ENCODE data around the gene ABCD3. TPM values are rescaled to one million over a fixed set of nuclear protein-coding genes. Genes with fewer than 3 reads are reported as not detected.

The ABCD3 gene
- total RNA-seq, 1 experiment from 2014 or later, result 45.1 TPM

DNA sequence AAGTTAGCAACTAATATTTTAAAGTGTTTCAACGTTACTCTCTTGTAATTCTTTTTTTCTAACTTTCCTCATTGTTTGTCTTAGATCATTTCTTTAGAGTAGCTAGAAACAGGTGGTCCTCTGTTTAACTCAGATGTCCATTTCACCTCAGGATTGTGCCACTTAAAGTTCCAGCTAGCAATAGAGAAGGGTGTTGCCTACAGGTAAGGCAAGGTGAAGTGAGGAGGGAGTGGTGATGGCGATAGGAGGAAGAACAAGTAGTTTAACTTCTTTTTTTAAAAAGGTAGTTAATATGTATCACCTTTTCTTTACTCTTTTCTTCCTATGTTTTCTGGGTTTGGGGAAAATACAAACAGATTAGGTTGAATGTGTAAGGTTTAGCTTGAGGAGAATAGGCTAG is 44.4 kb downstream of the ABCD3 start:
- DNase-seq (ENCODE audit: low spot score), result no peak

DNA sequence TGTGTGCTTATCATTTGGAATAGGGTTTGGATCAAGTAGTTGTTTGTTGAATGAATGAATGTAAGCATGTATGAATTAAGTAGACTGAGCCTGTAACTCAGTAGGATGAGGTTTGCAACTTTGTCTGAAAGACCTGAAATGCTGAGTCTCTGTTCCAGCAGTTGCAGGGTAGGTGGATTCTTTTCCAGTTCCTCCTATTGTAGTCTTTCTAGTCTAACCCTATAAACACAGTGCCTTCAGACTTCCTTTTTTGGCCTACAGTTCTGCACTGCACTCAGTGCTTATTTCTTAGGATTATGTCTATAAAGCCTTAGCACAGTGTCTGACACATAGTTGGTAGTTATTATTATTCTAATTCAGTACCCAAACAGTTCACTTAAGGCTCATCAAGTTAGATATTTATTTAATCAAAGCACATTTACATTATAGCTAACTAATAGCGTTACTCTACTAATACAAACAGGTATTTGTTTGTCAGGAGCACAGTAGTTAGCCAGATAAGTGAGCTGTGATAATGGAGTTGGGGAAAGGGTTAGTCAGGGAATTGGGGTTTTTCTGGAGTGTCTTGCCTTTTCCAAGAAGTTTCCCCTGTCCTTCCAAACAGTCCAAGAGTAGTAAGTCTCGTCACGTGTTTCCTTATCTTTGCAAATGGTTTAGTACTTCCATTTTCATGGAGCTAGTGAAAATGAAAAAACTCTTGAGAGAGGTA is 45.0 kb downstream of the ABCD3 start:
- DNase-seq (ENCODE audit: low spot score), result no peak

DNA sequence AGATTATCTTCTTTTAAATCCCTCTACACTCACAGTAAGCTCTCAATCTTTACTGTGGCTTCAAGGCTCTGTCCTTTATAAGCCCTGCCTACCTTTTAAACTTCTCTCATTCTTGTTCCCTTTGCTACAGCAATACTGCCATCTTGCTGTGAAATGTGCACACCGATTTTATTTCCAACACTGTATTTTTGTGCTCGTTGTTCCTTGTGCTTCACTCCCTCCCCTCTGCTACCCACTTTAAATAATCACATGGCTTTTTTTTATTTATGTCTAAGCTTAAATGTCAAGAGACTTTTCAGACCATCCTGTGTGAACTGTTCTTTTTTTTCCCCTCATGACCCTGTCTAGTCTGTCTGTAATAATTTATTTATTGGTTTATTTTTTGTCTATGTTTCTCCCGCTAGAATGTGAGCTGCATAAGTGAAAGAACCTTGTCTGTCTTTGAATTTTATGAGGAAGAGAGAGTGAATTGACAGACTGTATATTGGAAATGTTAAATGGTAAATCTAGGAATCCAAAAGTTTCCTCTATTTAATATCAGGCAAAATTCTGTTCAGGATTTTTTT is 45.7 kb downstream of the ABCD3 start:
- peak; percentile 25 for DNase-seq (ENCODE audit: low spot score)

DNA sequence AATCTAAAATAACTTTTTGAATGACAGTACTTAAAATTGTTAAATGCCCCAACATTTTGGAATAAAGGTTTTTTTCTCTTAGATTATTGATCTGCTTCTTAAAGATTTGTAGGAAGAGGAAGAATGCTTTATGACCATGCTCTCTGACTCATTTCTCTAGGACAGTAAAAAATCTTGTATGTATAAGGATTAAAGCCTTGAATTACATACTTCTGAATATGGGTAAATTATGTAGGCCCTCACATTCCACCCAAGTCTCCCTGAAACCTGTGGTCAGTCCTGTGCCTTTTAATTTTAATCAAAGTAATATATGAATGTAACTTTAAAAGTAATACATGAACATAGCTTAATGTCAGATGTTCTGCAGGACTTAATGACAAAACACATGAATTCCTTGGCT is 50.5 kb downstream of the ABCD3 start:
- no peak for DNase-seq (ENCODE audit: low spot score)

DNA sequence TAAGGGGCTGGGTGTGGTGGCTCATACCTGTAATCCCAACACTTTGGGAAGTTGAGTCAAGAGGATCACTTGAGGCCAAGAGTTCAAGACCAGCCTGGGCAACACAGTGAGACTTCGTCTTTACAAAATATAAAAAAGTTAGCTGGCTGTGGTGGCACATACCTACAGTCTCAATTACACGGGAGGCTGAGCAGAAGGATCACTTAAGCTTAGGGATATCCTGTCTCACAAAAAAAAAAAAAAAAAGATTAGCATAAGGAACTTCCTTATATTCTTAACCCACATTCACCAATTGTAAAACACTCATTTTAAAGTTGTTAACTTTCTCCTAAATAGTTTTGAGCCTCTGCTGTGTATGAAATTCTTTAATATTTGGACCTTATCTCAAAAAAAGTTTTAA is 53.1 kb downstream of the ABCD3 start:
- no peak for DNase-seq (ENCODE audit: low spot score)

DNA sequence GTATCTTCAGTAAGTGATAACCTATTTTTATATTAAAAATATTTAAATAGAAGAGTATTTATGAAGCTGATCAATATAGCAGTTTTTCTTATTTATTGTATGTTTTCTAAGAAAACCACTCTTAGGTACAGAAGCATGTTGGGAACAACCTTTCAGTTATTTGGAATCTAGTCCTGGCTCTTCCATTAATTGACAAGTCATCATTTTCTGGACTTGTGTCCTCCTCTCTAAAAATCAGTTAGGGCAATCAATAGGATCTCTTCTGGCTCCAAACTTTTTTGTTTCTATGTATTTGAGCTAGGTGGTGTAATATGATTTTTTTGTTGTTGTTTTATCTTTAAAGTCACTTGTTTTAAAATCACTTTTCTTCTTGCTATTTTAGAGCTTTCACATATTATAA is 57.0 kb downstream of the ABCD3 start:
- no peak for DNase-seq (ENCODE audit: low spot score)

DNA sequence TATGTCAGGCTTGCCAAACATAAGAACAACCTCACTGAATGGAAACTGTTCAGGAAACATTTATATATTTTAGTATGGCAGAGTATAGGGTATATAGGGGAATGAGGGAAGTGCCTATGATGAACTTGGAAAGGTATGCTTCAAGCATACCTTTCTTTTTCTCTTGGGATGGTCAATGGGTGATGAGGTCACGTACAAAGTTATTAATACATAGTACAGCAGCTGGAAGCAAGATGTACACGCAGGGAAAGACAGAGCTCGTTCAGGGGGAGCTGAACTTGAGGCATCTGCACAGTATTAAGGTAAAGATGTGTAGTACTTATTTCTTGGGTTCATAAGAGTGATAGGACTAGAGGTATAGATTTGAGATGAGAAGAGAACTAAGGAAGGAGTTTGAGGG is 61.5 kb downstream of the ABCD3 start:
- DNase-seq (ENCODE audit: low spot score), result no peak

DNA sequence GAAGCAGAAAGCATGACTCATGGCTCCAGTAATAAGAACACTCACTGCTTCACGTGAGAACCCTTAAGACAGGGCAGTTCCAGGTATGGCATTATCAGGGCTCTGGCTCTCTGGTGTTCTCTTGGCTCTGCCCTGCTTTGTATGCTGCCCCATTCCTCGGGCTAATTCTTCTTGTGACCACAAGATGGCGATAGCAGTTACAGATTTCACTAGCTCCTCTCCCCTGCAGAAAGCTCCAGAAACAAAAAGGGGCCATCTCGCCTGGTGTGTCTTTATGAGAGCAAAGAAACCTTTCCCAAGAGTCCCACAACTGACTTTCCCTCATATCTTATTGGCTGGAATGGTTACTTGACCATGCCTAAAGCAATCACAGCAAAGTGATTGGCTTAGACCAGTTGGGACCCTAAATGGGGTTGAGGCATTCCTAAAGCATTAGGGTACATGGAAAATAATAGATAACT is 63.3 kb downstream of the ABCD3 start:
- peak; percentile 57 for DNase-seq (ENCODE audit: low spot score)

DNA sequence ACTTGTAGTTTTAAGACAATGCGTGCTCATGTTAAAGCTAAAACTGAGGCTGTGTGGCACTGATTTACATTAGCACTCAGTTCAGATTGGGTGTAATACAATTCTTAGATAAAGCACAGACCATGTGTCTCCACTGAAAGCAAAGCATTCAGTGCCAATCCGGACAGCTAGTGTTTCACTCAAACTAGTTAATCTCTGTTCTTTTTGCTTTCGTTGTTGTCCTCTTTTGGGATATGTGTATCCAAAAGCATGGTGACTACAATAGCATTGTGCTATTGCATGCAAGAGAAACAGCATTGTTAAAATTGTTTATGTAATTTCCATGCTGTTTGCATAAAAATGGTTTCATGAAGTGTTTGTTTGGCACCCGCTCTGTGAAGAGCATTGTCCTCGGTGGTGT is 68.8 kb downstream of the ABCD3 start:
- no peak for DNase-seq (ENCODE audit: low spot score)

DNA sequence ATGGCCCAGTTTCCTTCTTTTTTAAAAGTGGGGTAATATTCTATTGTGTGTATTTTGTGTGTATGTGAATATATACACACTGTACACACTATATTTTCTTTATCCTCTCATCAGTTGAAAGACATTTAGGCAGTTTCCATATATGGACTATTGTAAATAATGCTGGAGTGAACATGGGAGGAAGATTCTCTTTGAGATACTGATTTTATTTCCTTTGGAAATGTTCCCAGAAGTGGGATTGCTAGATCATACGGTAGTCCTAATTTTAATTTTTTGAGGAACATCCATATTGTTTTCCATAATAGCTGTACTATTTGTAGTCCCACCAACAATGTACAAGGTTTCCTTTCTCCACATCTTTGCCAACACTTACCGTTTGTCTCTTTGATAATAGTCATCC is 72.4 kb downstream of the ABCD3 start:
- DNase-seq (ENCODE audit: low spot score), result no peak

DNA sequence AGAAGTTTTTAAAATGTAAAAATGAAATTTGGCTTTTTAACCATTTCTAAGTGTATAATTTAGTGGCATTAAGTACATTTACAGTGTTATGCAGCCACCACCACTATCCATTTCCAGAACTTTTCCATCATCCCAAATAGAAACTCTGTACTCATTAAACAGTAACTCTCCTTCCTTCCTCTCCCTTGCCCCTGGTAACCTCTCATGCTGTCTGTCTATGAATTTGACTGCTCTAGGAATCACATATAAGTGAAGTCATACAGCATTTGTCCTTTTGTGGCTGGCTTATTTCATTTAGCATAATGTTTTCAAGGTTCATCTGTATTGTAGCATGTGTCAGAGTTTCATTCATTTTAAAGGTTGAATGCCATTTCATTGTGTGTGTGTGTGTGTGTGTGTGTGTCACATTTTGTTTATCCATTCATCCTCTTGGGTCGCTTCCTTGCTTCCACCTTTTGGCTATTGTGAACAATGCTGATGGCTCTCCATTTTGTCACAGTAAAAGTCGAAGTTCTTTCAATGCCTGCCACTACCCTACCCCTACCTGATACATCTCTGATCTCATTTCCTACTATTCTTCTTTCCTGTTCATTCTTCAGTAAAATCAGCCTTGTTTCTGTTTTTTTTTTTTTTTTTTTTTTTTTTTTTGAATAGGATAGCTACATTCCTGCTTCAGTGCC is 78.0 kb downstream of the ABCD3 start:
- DNase-seq (ENCODE audit: low spot score), result no peak

DNA sequence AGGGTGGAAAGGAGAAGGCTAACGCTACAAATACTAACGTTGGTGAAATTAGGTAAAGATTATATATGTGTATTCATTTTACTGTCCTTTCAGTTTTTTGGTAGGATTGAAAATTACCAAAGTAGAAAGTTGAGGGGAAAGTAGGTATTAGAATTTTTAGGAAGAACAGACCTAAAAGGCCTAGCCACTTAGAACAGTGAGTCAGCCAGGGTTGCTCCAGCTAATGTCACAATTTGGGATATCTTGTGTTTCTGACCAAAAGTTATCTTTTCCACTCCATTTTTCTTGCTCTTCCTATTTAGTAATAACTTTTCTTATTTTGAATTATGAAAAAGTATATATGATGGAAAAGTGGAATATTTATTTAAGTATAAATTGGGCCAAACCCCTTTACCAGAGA is 83.2 kb downstream of the ABCD3 start:
- no peak for DNase-seq (ENCODE audit: low spot score)

DNA sequence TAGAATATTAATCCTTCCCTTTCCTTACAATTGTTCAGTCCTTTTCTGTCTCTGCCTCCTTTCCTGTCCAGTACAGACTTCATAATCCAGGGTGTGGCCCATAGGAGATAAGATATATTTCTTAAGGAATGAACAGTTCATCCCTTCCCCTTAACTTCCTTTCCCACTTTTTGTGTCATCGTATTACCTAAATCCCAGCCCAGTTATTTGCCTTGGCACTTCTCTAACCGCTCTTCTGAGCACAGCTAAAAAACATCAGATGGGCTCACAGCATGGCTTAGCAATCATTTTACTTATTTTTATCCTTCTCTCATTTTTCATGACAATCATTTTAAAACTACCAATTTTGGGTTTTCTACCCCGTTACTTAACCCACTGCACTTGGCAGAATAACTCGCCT is 83.7 kb downstream of the ABCD3 start:
- no peak for DNase-seq (ENCODE audit: low spot score)

DNA sequence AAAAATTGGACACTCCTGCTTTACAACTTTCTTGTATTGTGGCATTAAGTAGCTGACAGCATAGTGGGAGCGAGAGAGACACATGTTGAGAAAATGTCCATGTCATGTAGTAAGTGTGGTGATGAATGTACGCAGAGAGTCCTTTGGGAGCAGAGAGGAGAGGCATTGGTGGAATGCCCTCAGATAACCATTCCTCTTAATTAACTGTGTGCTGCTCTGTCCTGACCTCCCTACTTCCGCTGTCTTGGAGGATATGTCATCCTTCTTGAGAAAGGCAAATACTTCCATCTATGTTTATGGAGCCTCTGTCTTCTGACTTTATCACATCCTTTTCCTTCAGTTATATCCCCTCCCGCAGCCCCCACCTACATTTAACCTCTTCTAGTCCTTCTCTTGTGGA is 85.0 kb downstream of the ABCD3 start:
- no peak for DNase-seq (ENCODE audit: low spot score)

DNA sequence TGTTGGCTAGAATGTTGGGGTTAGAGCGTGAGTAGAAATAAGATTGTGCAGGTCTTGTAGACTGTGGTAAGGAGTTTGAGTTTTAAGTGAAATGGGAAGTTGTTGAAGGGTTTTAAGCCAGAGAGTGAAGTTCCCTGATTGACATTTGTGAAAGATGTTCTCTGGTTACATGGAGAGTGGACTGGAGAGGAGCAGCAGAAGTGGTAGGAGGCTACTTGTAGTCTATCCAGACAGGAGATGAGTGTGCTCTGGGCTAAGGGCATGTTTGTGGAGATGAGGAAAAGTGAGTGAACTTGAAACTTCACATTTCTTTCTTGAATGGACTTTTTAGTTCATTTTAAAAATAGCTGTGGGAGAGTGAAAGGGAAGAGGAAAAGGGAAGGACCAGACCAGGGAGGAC is 86.4 kb downstream of the ABCD3 start:
- no peak for DNase-seq (ENCODE audit: low spot score)

DNA sequence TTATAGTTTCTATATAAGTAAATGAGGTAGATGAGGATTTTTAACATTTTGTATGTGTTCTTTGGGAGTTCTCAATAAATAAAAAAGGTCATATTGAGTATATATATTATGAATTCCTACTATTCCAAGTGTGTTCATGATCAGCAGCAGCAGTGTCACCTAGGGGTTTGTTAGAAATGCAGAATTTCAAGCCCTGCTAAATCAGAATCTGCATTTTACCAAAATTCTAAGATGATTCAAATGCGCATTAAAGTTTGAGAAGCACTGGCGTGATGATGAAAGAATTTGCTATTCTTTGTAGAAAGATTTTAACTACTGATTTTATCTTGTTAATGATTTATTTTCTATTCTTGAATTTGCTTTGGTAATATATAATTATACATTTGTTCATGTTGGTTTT is 94.6 kb downstream of the ABCD3 start:
- no peak for DNase-seq (ENCODE audit: low spot score)

DNA sequence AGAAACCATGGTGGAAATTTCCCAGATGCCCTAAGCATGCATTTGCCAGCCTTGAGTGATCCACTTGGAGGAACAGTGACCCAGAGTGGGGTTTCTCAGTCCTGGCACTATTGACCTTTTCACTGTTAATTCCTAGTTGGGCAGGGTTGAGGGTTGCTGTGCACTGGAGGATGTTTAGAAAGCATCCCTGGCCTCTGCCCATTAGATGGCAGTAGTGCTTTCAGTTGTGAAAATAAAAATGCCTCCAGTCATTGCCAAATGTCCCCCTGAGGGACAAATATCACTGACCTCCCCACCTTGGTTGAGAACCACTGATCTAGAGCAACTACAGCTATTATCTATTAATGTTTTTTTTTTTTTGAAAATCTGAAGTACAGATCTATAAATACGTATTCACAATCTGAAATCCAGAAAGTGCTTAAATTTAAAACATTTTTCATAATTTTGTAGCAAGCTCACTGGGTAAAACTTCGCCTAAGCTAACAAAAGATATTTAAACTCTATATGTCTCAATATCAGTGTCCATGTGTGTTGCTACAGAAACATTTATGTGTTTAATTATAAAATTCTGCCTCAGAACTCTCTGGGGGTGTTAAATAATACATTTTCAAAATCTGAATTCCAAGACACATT is 96.0 kb downstream of the ABCD3 start:
- peak; percentile 23 for DNase-seq (ENCODE audit: low spot score)

DNA sequence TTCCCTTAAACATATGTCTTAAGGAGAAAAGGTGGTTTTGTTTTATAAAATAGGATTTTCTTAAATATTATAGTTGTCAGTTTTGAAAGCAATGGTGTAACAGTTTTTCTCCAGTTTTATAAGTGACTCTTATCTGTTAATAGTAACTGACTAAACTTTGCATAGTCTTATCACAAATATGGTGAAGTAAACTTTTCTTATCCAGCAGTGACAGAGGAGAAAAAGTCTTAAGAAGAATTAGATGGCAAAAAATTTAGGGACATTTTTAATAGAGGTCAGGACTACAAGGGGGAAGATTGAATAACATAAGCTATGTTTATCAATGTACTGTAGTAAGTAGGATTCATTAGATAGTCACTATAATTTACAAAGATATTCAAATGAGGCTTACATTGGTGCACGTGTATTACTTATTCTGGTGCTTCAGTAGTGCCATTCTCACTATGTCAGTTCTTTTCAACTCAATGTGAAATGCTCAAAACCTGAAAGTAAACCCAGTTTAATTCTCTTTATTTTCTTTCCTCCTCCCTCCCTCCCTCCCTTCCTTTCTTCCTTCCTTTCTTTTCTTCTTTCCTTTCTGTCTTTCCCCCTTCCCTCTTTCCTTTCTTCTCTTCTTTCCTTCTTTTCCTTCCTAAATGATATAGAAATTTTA is 97.2 kb downstream of the ABCD3 start:
- no peak for DNase-seq (ENCODE audit: low spot score)

DNA sequence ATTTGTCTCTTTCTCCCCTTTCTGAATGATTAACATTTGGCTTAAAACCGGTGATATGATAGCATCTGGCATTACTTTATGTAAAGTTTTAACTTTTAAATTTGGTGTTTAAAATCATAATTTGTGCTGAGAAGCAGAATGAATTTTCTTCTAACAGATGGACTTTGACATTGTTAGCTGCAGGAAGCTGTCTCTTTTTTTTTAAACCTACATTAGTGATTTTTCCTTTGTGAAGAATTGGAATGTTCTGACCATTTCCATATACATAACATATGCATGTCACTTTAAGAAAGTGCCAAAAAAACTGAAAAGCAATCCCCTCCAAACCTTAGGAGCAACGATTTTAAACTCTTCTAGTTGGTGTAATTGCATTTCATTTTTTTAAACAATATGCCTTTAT is 101.2 kb downstream of the ABCD3 start:
- no peak for DNase-seq (ENCODE audit: low spot score)

DNA sequence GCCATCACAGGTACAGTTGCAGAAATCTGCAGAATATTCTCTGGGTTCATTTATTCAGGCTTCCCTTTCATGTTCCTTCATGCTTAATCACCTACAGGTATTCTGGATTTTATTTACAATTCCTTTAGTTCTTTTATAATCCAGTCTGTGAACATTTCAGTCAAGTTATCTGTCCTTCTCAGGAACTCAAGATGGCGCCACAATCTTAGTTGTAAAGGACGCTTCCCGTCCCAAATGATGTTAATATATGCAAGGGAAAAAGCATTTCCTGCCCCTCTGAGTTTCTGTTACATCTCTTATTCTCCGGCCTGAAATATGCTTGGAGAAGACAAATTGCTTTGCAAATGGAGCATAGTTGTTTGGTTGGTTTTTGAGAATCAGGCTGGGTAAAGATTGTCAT is 104.1 kb downstream of the ABCD3 start:
- peak; percentile 56 for DNase-seq (ENCODE audit: low spot score)

DNA sequence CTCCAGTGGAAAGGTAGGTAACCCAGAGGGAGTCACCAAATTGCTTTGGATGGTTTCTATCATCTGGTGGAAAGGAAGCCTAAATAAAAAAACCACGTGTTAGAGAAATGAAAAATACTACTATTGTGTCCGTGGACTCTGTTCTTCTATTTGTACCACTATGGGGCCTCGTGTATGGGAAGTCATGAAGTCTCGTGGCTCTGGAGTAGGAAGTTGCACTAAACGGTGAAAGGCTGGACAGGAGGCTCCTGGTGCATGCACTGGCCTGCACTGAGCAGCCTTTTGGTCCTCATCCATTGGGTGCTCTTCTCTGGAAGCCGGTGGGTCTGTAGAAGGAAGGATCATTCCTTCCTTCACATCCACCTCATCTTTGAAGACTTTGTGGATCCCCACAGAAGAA is 106.3 kb downstream of the ABCD3 start:
- DNase-seq (ENCODE audit: low spot score), result no peak
